Hypothalamus (tissue), 51 donors: ENCODE data around the gene OSBP2.

Experiments used
- DNase-seq, 51 donors: peaks; one replicate each; lab custom pipeline; 2025; lab: John Stamatoyannopoulos, UW

OSBP2 gene

GRCh38 chr22:30830907-30831306, 136.2 kb downstream of the OSBP2 start:
- peak in 1 of 51 donors; percentile 45 for DNase-seq

- no peak for DNase-seq
Measured at GRCh38 chr22:30832407-30832987, 137.8 kb downstream of the OSBP2 start.

GRCh38 chr22:30833322-30833721, 138.6 kb downstream of the OSBP2 start:
- DNase-seq = no peak

- peak in 33 of 51 donors; percentile 6 to 65 (median 35) for DNase-seq
Measured at GRCh38 chr22:30837531-30837930, 142.9 kb downstream of the OSBP2 start.

- DNase-seq = no peak
Measured at GRCh38 chr22:30838111-30838510, 143.4 kb downstream of the OSBP2 start.

- no peak for DNase-seq
Measured at GRCh38 chr22:30841273-30841672, 146.6 kb downstream of the OSBP2 start.

- no peak for DNase-seq
Measured at GRCh38 chr22:30843245-30843644, 148.6 kb downstream of the OSBP2 start.

GRCh38 chr22:30847583-30847982, 152.9 kb downstream of the OSBP2 start:
- no peak for DNase-seq

- DNase-seq = no peak
Measured at GRCh38 chr22:30855266-30855665, 160.6 kb downstream of the OSBP2 start.

- no peak for DNase-seq
Measured at GRCh38 chr22:30855677-30856518, 161.2 kb downstream of the OSBP2 start.

GRCh38 chr22:30856741-30857502, 162.2 kb downstream of the OSBP2 start:
- DNase-seq = no peak

- DNase-seq = no peak
Measured at GRCh38 chr22:30857791-30858190, 163.1 kb downstream of the OSBP2 start.

- DNase-seq = no peak
Measured at GRCh38 chr22:30858976-30859713, 164.5 kb downstream of the OSBP2 start.

GRCh38 chr22:30859714-30860095, 165.0 kb downstream of the OSBP2 start:
- DNase-seq = no peak

- DNase-seq = no peak
Measured at GRCh38 chr22:30860176-30861105, 165.8 kb downstream of the OSBP2 start.

GRCh38 chr22:30861131-30861530, 166.5 kb downstream of the OSBP2 start:
- DNase-seq = no peak

- no peak for DNase-seq
Measured at GRCh38 chr22:30861688-30862552, 167.2 kb downstream of the OSBP2 start.

GRCh38 chr22:30863081-30863833, 168.6 kb downstream of the OSBP2 start:
- peak in 1 of 51 donors; percentile 71 for DNase-seq
